GM11168 (cell line): Measurements from ENCODE around the gene RNF150.

Source experiments
- in situ Hi-C: fragments of 300-500 bp; cut with MboI; formaldehyde crosslinking; loops from one replicate; pipeline ENCODE4 v1.12.0; 2022; ENCODE audit warnings: low sequenced_read_pairs; ENCODE audit not compliant: unreplicated experiment

The RNF150 gene

GRCh38 chr4:140876615-140877364 lies 256.5 kb downstream of the RNF150 start:
- in situ Hi-C loops = loop anchor here (25.0 kb wide), 1 partner anchor 261 kb away; the partner anchor contains the start of gene RNF150

GRCh38 chr4:140875746-140876452 lies 257.4 kb downstream of the RNF150 start:
- in situ Hi-C loops = loop anchor here (25.0 kb wide), 1 partner anchor 261 kb away; the partner anchor contains the start of gene RNF150

- in situ Hi-C loops = no loop called here
Measured at GRCh38 chr4:140874056-140874455, 259.2 kb downstream of the RNF150 start.

- in situ Hi-C loops = no loop called here
Measured at GRCh38 chr4:140871368-140871767, 261.9 kb downstream of the RNF150 start.

- in situ Hi-C loops = no loop called here
Measured at GRCh38 chr4:140870427-140870826, 262.8 kb downstream of the RNF150 start.

GRCh38 chr4:140869446-140869845 lies 263.8 kb downstream of the RNF150 start:
- in situ Hi-C loops = no loop called here

GRCh38 chr4:140867356-140867755 lies 265.9 kb downstream of the RNF150 start:
- in situ Hi-C loops = no loop called here

GRCh38 chr4:140866492-140867005 lies 266.7 kb downstream of the RNF150 start:
- in situ Hi-C loops = no loop called here

GRCh38 chr4:140865253-140866217 lies 267.7 kb downstream of the RNF150 start:
- in situ Hi-C loops = no loop called here

- in situ Hi-C loops = no loop called here
Measured at GRCh38 chr4:140863197-140863596, 270.1 kb downstream of the RNF150 start.

GRCh38 chr4:140862177-140862442 lies 271.2 kb downstream of the RNF150 start:
- in situ Hi-C loops = no loop called here

GRCh38 chr4:140861359-140862176 lies 271.7 kb downstream of the RNF150 start:
- in situ Hi-C loops = no loop called here

GRCh38 chr4:140858897-140859296 lies 274.4 kb downstream of the RNF150 start:
- in situ Hi-C loops = loop anchor here (10.0 kb wide), 1 partner anchor 244 kb away; no protein-coding TSS in a partner anchor

- in situ Hi-C loops = loop anchor here (10.0 kb wide), 1 partner anchor 242 kb away; no protein-coding TSS in a partner anchor
Measured at GRCh38 chr4:140857111-140857510, 276.2 kb downstream of the RNF150 start.

- in situ Hi-C loops = loop anchor here (10.0 kb wide), 1 partner anchor 242 kb away; no protein-coding TSS in a partner anchor
Measured at GRCh38 chr4:140856621-140857062, 276.6 kb downstream of the RNF150 start.

GRCh38 chr4:140854168-140854567 lies 279.1 kb downstream of the RNF150 start:
- in situ Hi-C loops = loop anchor here (10.0 kb wide), 1 partner anchor 239 kb away; no protein-coding TSS in a partner anchor

- in situ Hi-C loops = loop anchor here (10.0 kb wide), 1 partner anchor 237 kb away; no protein-coding TSS in a partner anchor
Measured at GRCh38 chr4:140851804-140852203, 281.5 kb downstream of the RNF150 start.

- in situ Hi-C loops = loop anchor here (10.0 kb wide), 1 partner anchor 236 kb away; no protein-coding TSS in a partner anchor
Measured at GRCh38 chr4:140851032-140851636, 282.1 kb downstream of the RNF150 start.

- in situ Hi-C loops = loop anchor here (25.0 kb wide), 1 partner anchor 487 kb away; the partner anchor contains the start of gene SCOC
Measured at GRCh38 chr4:140849526-140849925, 283.7 kb downstream of the RNF150 start.
